GM18909 (cell line): ENCODE measurements around the gene SLC5A10.

Experiments
- ATAC-seq: cut with Tn5 transposase; IDR thresholded peaks from one replicate; pipeline ENCODE4 v1.9.1; 2021; ENCODE audit warnings: mild to moderate bottlenecking; ENCODE audit not compliant: unreplicated experiment, poor library complexity

Gene SLC5A10

DNA sequence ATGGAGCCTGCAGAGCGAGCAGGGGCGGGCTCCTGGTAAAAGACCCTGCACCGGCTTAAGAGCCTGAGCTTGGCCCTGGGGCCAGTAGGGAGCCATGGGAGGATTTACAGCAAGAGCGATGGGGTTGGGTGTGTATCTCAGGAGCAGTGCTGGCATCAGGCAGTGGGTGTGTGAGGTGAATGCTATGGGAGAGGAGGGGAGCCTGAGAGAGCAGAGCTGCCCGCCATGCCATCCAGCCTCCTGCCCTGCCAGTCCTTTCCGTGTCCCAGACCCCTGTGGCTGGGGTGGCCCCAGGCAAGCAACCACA is 29.3 kb downstream of the SLC5A10 start:
- ATAC-seq: no peak

GRCh38 chr17:18981642-18982424 is 29.9 kb downstream of the SLC5A10 start:
- no peak for ATAC-seq

- no peak for ATAC-seq
Observed at GRCh38 chr17:18984273-18985114, 32.5 kb downstream of the SLC5A10 start.

- ATAC-seq: no peak
Observed at GRCh38 chr17:18985475-18985874, 33.5 kb downstream of the SLC5A10 start.

DNA sequence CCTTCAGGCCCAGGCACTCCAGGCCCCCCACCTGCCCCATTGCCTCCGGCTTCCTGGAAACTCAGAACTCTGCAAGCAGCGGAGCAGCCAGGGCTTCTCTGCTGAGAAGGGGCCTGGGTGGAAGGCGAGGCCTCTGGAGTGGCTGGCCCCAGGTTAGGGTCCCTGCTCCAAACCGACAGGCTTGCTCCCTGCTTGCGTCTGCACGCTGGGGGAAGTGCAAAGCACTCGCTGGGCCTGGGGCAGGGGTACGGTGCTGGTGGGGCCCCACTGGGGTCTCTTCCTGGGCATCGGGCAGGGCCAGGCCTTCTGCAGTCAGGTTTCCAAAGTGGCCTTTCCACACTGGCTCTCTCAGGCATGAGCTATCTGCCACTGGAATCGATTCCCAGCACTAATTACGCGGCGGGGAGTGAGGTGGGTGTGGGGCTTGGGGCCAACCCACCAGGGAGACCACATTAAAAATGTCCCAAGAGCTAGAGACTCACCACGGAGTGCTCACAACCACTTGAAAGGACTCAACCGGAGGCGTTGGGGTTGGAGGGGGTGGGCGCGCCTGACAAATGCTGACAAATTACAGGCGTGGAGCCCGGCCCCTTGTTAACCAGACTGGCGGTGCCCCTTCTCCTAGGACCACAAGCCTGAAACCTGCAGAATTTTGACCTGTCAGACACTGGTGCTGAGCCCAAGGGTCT is 34.7 kb downstream of the SLC5A10 start:
- ATAC-seq: no peak

- ATAC-seq: no peak
Observed at GRCh38 chr17:18987230-18987610, 35.3 kb downstream of the SLC5A10 start.

DNA sequence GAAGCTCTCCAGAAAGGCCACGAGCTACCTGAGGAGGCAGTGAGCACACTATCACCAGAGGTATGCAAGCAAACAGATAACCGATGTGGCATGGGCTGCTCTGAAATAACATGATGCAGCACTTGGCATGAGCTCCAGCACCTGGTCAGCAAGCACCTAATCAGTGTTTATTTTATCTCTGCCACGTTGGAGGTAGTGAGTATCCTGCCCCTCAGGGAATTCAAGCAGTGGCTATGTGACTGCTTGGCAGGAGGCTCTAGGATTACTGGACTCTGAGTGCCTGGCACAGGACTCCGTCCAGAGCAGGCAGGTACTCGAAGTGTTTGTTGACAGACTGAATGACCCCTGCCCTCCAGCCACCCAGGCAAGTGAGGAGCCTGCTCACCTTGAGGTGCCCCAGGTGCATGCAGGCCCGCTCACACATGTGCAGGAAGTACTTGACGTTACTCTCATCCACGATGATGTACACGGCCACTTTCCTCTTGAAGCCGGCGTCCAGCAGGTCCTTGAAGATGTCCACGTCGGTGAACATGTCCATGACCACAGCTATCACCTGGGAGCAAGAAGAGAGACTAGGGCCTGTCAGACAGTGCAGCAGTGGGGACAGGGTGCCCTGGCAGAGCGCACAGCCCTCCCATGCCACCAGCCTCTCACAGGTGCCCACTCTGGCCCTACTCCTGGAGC is 36.0 kb downstream of the SLC5A10 start:
- no peak for ATAC-seq

DNA sequence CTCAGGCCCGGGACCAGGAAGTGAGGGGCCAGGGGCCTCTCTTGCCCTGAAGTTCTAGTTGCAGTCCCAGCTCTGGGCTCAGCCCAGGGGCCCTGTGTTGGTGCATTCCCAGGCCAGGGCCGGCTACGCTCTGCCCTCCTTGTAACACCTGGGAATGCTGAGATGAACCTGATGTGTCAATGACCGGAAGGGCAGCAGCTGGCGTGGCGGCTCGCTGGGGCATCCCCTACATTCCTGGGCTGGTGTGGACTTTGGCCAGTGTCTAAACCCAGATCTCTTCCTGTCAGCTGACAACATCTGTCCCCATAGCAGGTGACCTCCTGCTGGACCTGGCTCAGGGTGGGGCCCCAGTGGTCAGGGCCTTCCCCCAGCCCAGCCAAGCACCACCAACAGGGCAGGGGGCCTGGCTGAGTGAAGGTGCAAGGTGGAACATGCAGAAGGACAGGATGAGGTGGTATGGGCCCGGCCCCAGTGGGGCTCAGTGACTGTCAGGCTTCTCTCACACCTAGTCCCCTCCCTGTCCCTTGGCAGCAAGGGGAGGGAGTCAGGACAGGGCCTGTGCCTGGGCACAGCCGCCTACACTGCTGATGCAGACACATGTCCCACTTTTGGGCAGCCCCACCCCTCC is 36.7 kb downstream of the SLC5A10 start:
- no peak for ATAC-seq

- no peak for ATAC-seq
Observed at GRCh38 chr17:18990331-18990730, 38.4 kb downstream of the SLC5A10 start.

- ATAC-seq: no peak
Observed at GRCh38 chr17:18991531-18992315, 39.8 kb downstream of the SLC5A10 start.

DNA sequence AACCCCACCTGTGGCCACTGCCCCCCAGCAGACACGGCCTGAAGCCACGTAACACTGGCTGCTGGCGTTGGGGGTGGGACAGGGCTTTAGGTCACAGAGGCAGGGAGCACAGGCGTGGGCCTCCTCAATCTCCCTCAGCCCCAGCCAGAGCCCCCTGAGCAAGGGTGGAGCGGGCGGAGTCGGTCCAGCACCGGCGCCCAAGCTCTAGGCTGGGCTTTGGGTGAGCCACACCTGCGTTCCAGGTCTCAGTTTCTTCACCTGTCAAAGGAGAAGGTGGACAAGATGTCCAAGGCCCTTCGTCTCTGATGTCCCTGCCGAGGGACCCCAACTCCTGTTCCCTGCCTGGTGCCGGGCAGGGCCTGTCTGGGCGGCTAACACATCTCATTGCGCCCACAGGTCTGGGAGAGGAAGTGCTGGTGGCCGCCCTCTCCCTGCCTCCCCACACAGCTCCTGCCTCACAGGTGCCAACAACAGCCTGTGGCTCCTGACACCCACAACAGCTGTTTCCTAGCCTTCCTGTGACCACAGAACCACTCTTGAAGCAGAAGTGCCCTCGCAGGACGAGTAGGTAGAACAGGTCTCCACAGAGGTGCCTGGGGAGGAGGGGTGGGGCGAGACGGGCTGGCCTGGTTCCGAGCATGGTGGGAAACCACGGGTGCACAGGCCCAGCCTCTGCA is 40.6 kb downstream of the SLC5A10 start:
- peak; percentile 65 for ATAC-seq

- ATAC-seq: no peak
Observed at GRCh38 chr17:18993905-18994526, 42.1 kb downstream of the SLC5A10 start.

- ATAC-seq: no peak
Observed at GRCh38 chr17:18994631-18995030, 42.7 kb downstream of the SLC5A10 start.

DNA sequence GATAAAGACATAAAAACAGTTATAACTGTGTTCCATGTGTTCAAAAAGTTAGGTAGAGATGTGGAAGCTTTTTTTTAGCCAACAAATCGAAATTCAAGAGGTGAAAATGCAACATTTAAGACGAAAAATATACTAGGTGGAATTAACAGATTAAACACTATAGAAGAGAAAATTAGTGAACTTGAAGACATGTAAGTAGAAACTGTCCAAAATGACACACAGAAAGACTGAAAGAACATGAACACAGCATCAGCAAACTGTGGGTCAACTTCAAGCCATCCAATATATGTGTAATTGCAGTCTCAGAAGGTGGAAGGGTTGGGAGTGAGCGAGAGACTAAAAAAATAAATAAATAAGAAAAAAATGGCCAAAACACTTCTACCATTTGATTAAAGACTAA is 43.3 kb downstream of the SLC5A10 start:
- ATAC-seq: no peak

- ATAC-seq: no peak
Observed at GRCh38 chr17:18996458-18996857, 44.5 kb downstream of the SLC5A10 start.

DNA sequence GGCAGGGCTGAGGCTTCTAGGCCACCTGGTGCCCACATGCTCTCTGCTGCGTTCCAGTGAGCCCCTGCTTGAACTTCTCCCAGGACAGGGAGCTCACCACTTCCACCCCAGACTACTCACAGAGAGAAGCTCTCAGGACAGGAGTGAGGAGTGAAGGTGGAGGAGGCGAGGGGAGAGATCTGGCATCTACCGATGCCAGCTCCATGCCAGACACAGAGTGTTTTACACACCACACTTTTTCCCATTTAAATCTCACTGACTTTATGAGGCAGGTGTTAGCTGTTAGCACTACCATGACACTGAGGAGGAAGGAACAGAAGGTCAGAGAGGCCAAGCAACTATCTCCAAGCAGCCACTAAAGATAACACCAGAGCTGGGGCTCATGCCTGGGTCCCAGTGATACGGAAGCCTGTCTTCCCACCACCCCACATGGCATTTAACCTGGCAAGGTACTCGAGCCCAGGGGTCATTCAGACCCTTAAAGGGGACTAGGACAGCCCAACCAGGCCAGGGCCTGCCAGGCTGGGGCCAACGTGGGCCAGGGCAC is 45.8 kb downstream of the SLC5A10 start:
- ATAC-seq: no peak

GRCh38 chr17:18999394-18999793 is 47.4 kb downstream of the SLC5A10 start:
- no peak for ATAC-seq

GRCh38 chr17:18999911-19000310 is 47.9 kb downstream of the SLC5A10 start:
- no peak for ATAC-seq
